Astrocyte (in vitro differentiated cells and primary cell): ENCODE measurements around the gene TBRG4. TPM values are rescaled to one million over a fixed set of nuclear protein-coding genes. Genes with fewer than 3 reads are reported as not detected.

Experiments used
- DNase-seq: peaks from one replicate; pipeline ENCODE4 v3.0.0-alpha.2; 2010; ENCODE audit warnings: low read depth
- FAIRE-seq: peaks from 2 replicates; lab custom pipeline; 2011; peaks lifted over from hg19 to GRCh38; lab: Jason Lieb, UNC
- H2AFZ ChIP-seq: 2 replicates; pipeline ENCODE4 v1.6.0; 2012; ENCODE audit warnings: low read depth, low read length, inconsistent platforms
- H3K27ac ChIP-seq: 2 replicates; pipeline ENCODE4 v1.5.1; 2011; ENCODE audit warnings: low read depth, low read length, inconsistent platforms
- H3K27me3 ChIP-seq: 2 replicates; pipeline ENCODE4 v1.6.0; 2011; ENCODE audit warnings: low read length, inconsistent platforms; ENCODE audit not compliant: insufficient read depth
- H3K36me3 ChIP-seq: 2 replicates; pipeline ENCODE4 v1.5.1; 2011; ENCODE audit warnings: low read length, inconsistent platforms; ENCODE audit not compliant: insufficient read depth
- H3K4me1 ChIP-seq: 2 replicates; pipeline ENCODE4 v1.5.1; 2011; ENCODE audit warnings: low read length, inconsistent platforms; ENCODE audit not compliant: insufficient read depth
- H3K4me2 ChIP-seq: 2 replicates; pipeline ENCODE4 v1.6.0; 2012; ENCODE audit warnings: low read length, inconsistent platforms
- H3K4me3 ChIP-seq: 2 replicates; pipeline ENCODE4 v1.5.1; 2011; ENCODE audit warnings: low read depth, mild to moderate bottlenecking, low read length, inconsistent platforms; ENCODE audit not compliant: insufficient read depth
- H3K79me2 ChIP-seq: 2 replicates; pipeline ENCODE4 v1.6.0; 2012; ENCODE audit warnings: mild to moderate bottlenecking, low read length, inconsistent platforms; ENCODE audit not compliant: insufficient read depth
- H3K9ac ChIP-seq: 2 replicates; pipeline ENCODE4 v1.6.0; 2012; ENCODE audit warnings: mild to moderate bottlenecking, low read length, inconsistent platforms
- H3K9me3 ChIP-seq: 2 replicates; pipeline ENCODE4 v1.5.1; 2012; ENCODE audit warnings: low read depth, mild to moderate bottlenecking, low read length, inconsistent platforms; ENCODE audit not compliant: insufficient read depth
- H4K20me1 ChIP-seq: 2 replicates; pipeline ENCODE4 v1.6.0; 2012; ENCODE audit warnings: low read length, inconsistent platforms; ENCODE audit not compliant: insufficient read depth
- H3K27ac Mint-ChIP-seq: one replicate; pipeline ENCODE4 v1.8.0; 2021; ENCODE audit warnings: mild to moderate bottlenecking, mixed read lengths; ENCODE audit not compliant: unreplicated experiment
- H3K27me3 Mint-ChIP-seq: one replicate; pipeline ENCODE4 v1.8.0; 2021; ENCODE audit warnings: low read depth, mixed read lengths; ENCODE audit not compliant: unreplicated experiment
- H3K36me3 Mint-ChIP-seq: one replicate; pipeline ENCODE4 v1.8.0; 2021; ENCODE audit warnings: low read depth, mixed read lengths; ENCODE audit not compliant: unreplicated experiment
- H3K4me1 Mint-ChIP-seq: one replicate; pipeline ENCODE4 v1.8.0; 2021; ENCODE audit warnings: low read depth, mixed read lengths; ENCODE audit not compliant: unreplicated experiment
- H3K4me3 Mint-ChIP-seq: one replicate; pipeline ENCODE4 v1.8.0; 2021; ENCODE audit warnings: mild to moderate bottlenecking, moderate library complexity, mixed read lengths; ENCODE audit not compliant: unreplicated experiment
- H3K9me3 Mint-ChIP-seq: one replicate; pipeline ENCODE4 v1.8.0; 2021; ENCODE audit warnings: mild to moderate bottlenecking, mixed read lengths; ENCODE audit not compliant: unreplicated experiment
- CTCF ChIP-seq: IDR thresholded peaks from 2 replicates; pipeline ENCODE4 v1.5.1; 2011; ENCODE audit warnings: low read depth, mild to moderate bottlenecking, inconsistent platforms, low read length, moderate library complexity; ENCODE audit not compliant: insufficient read depth
- EZH2 ChIP-seq: IDR thresholded peaks from 2 replicates; pipeline ENCODE4 v1.6.1; 2012; ENCODE audit warnings: mild to moderate bottlenecking, low read length, inconsistent platforms; ENCODE audit not compliant: insufficient read depth
- total RNA-seq: library from RNA; stranded (reverse); gene quantifications from 2 replicates; pipeline ENCODE4 v1.2.1, GENCODE V29; 2021

TBRG4 gene
- total RNA-seq, 1 donor from 2014 or later: 65.2 TPM

- Mint-ChIP-seq H3K4me3 (peak overlapping the region; percentile 60), H3K36me3 (peaks cover 12% of the 10 kb centered on the region), H3K4me1 (peaks cover 18% of the 10 kb centered on the region), H3K9me3 (no peaks in the 10 kb centered on the region), H3K27ac (no peak overlapping the region), H3K27me3 (no peaks in the 10 kb centered on the region)
- peaks cover 47% of the 10 kb centered on the region for H4K20me1 ChIP-seq
- no peaks in the 10 kb centered on the region for H3K9me3 ChIP-seq
- no peak overlapping the region for H3K4me3 ChIP-seq
- H3K9ac ChIP-seq: no peak overlapping the region
- H3K27ac ChIP-seq: no peak overlapping the region
- FAIRE-seq (no peak), DNase-seq (no peak)
- no peaks in the 10 kb centered on the region for H3K79me2 ChIP-seq
- H3K27me3 ChIP-seq: no peaks in the 10 kb centered on the region
- no peak for TF ChIP-seq CTCF
- TF ChIP-seq EZH2: no peak
- H3K4me1 ChIP-seq: no peaks in the 10 kb centered on the region
- no peak overlapping the region for H2AFZ ChIP-seq
- H3K36me3 ChIP-seq: peaks cover 12% of the 10 kb centered on the region
- no peak overlapping the region for H3K4me2 ChIP-seq
Measured at GRCh38 chr7:45073031-45073785, 38.3 kb downstream of the TBRG4 start.

GRCh38 chr7:45072131-45073030, 39.1 kb downstream of the TBRG4 start:
- no peak overlapping the region for H3K9ac ChIP-seq
- H3K4me3 ChIP-seq: no peak overlapping the region
- H3K79me2 ChIP-seq: peaks cover 4% of the 10 kb centered on the region
- H3K4me3 Mint-ChIP-seq: peak overlapping the region; percentile 60
- H3K36me3 Mint-ChIP-seq: peaks cover 9% of the 10 kb centered on the region
- no peaks in the 10 kb centered on the region for H3K27me3 ChIP-seq
- H3K27ac Mint-ChIP-seq: no peak overlapping the region
- peaks cover 49% of the 10 kb centered on the region for H4K20me1 ChIP-seq
- H3K9me3 Mint-ChIP-seq: no peaks in the 10 kb centered on the region
- H3K27me3 Mint-ChIP-seq: no peaks in the 10 kb centered on the region
- TF ChIP-seq CTCF (no peak), EZH2 (no peak)
- DNase-seq (no peak), FAIRE-seq (no peak)
- peaks cover 18% of the 10 kb centered on the region for H3K4me1 Mint-ChIP-seq
- H3K4me2 ChIP-seq: no peak overlapping the region
- H3K27ac ChIP-seq: no peak overlapping the region
- H3K4me1 ChIP-seq: no peaks in the 10 kb centered on the region
- no peaks in the 10 kb centered on the region for H3K9me3 ChIP-seq
- peaks cover 12% of the 10 kb centered on the region for H3K36me3 ChIP-seq
- no peak overlapping the region for H2AFZ ChIP-seq
